ENCODE results near the gene GALNT9.
"Not testable (repeated sequence)": the region's sequence is repeated elsewhere in the genome, so short reads cannot be mapped to it uniquely, and the experiment has no call there.

The GALNT9 gene

GRCh38 chr12:132278401-132279183, 50.8 kb downstream of the GALNT9 start:
- DNase-seq: no peak

- DNase-seq: no peak
Observed at GRCh38 chr12:132277949-132278348, 51.4 kb downstream of the GALNT9 start.

GRCh38 chr12:132277374-132277941, 51.9 kb downstream of the GALNT9 start:
- peak; percentile 10 for DNase-seq

- DNase-seq: no peak
Observed at GRCh38 chr12:132276827-132277373, 52.5 kb downstream of the GALNT9 start.

- no peak for DNase-seq
Observed at GRCh38 chr12:132276066-132276826, 53.1 kb downstream of the GALNT9 start.

- DNase-seq: no peak
Observed at GRCh38 chr12:132275631-132276030, 53.8 kb downstream of the GALNT9 start.

GRCh38 chr12:132275110-132275531, 54.3 kb downstream of the GALNT9 start:
- DNase-seq: peak; percentile 53

- no peak for DNase-seq
Observed at GRCh38 chr12:132273992-132274334, 55.4 kb downstream of the GALNT9 start.

GRCh38 chr12:132272711-132273110, 56.7 kb downstream of the GALNT9 start:
- no peak for DNase-seq

- no peak for DNase-seq
Observed at GRCh38 chr12:132271755-132272092, 57.7 kb downstream of the GALNT9 start.

GRCh38 chr12:132270969-132271754, 58.2 kb downstream of the GALNT9 start:
- DNase-seq: peak; percentile 51

GRCh38 chr12:132270516-132270915, 58.9 kb downstream of the GALNT9 start:
- no peak for DNase-seq

- DNase-seq: no peak
Observed at GRCh38 chr12:132269271-132269968, 60.0 kb downstream of the GALNT9 start.

GRCh38 chr12:132268674-132269073, 60.7 kb downstream of the GALNT9 start:
- peak; percentile 19 for DNase-seq

GRCh38 chr12:132267873-132268272, 61.5 kb downstream of the GALNT9 start:
- no peak for DNase-seq

- no peak for DNase-seq
Observed at GRCh38 chr12:132266802-132267201, 62.6 kb downstream of the GALNT9 start.

GRCh38 chr12:132266370-132266769, 63.0 kb downstream of the GALNT9 start:
- DNase-seq: no peak

- not testable (repeated sequence) for DNase-seq
Observed at GRCh38 chr12:132265822-132266221, 63.6 kb downstream of the GALNT9 start.

GRCh38 chr12:132265056-132265800, 64.2 kb downstream of the GALNT9 start:
- DNase-seq: no peak

GRCh38 chr12:132264086-132265010, 65.0 kb downstream of the GALNT9 start:
- DNase-seq: no peak
